GM20431 (cell line): ENCODE data around the gene GREB1.

ENCODE experiments used
- in situ Hi-C: fragments of 300-500 bp; cut with MseI, MboI; formaldehyde crosslinking; loops from one replicate; pipeline ENCODE4 v1.15.0; 2020; ENCODE audit warnings: low sequenced_read_pairs; ENCODE audit not compliant: unreplicated experiment

Gene GREB1

GRCh38 chr2:11577101-11577883 is 43.4 kb downstream of the GREB1 start:
- in situ Hi-C loops = loop anchor here (5.0 to 25.0 kb wide), 3 partner anchors 100 to 440 kb away; a partner anchor contains a TSS

GRCh38 chr2:11578081-11578948 is 44.5 kb downstream of the GREB1 start:
- in situ Hi-C loops = loop anchor here (5.0 to 25.0 kb wide), 3 partner anchors 101 to 441 kb away; a partner anchor contains a TSS

GRCh38 chr2:11578986-11579774 is 45.3 kb downstream of the GREB1 start:
- in situ Hi-C loops = loop anchor here (5.0 to 25.0 kb wide), 3 partner anchors 102 to 442 kb away; a partner anchor contains a TSS

GRCh38 chr2:11579867-11580659 is 46.2 kb downstream of the GREB1 start:
- in situ Hi-C loops = loop anchor here (5.0 to 25.0 kb wide), 3 partner anchors 103 to 443 kb away; a partner anchor contains a TSS

GRCh38 chr2:11580697-11581096 is 46.9 kb downstream of the GREB1 start:
- in situ Hi-C loops = loop anchor here (25.0 kb wide), 2 partner anchors 343 to 443 kb away; a partner anchor contains a TSS

- in situ Hi-C loops = loop anchor here (25.0 kb wide), 2 partner anchors 344 to 444 kb away; a partner anchor contains a TSS
Observed at GRCh38 chr2:11581124-11581796, 47.4 kb downstream of the GREB1 start.

- in situ Hi-C loops = loop anchor here (25.0 kb wide), 2 partner anchors 345 to 445 kb away; a partner anchor contains a TSS
Observed at GRCh38 chr2:11581797-11582611, 48.2 kb downstream of the GREB1 start.

- in situ Hi-C loops = loop anchor here (25.0 kb wide), 2 partner anchors 345 to 445 kb away; a partner anchor contains a TSS
Observed at GRCh38 chr2:11582612-11582861, 48.7 kb downstream of the GREB1 start.

- in situ Hi-C loops = loop anchor here (25.0 kb wide), 2 partner anchors 346 to 446 kb away; a partner anchor contains a TSS
Observed at GRCh38 chr2:11582862-11583752, 49.3 kb downstream of the GREB1 start.

- in situ Hi-C loops = loop anchor here (25.0 kb wide), 2 partner anchors 347 to 447 kb away; a partner anchor contains a TSS
Observed at GRCh38 chr2:11583840-11584524, 50.1 kb downstream of the GREB1 start.

GRCh38 chr2:11584525-11585056 is 50.7 kb downstream of the GREB1 start:
- in situ Hi-C loops = loop anchor here (25.0 kb wide), 2 partner anchors 347 to 447 kb away; a partner anchor contains a TSS

- in situ Hi-C loops = loop anchor here (25.0 kb wide), 2 partner anchors 348 to 448 kb away; a partner anchor contains a TSS
Observed at GRCh38 chr2:11585071-11585470, 51.2 kb downstream of the GREB1 start.

- in situ Hi-C loops = loop anchor here (25.0 kb wide), 2 partner anchors 351 to 451 kb away; a partner anchor contains a TSS
Observed at GRCh38 chr2:11588228-11589110, 54.6 kb downstream of the GREB1 start.

- in situ Hi-C loops = loop anchor here (25.0 kb wide), 2 partner anchors 352 to 452 kb away; a partner anchor contains a TSS
Observed at GRCh38 chr2:11589316-11589940, 55.6 kb downstream of the GREB1 start.
